Thyroid gland (tissue), 4 donors: ENCODE data around the gene OBSL1. TPM values are rescaled to one million over a fixed set of nuclear protein-coding genes. Genes with fewer than 3 reads are reported as not detected.
A peak's percentile ranks its signal among the peaks of the same experiment; 100 is the strongest.

Experiments used
- DNase-seq, 2 donors: peaks; one replicate each; pipeline ENCODE4 v3.0.0-alpha.2; 2019
- H3K27ac ChIP-seq, 3 donors: fragments of 200-600 bp; sonication (generic); 1 replicate in 2 of 3; 2 replicates in 1 of 3; pipeline ENCODE4 v1.5.1; 2016 to 2019; ENCODE audit warnings: mild to moderate bottlenecking in 1 of 3, moderate library complexity in 1 of 3
- H3K27me3 ChIP-seq: fragments of 200-600 bp; sonication (generic); one replicate; pipeline ENCODE4 v1.5.1; 2019
- H3K36me3 ChIP-seq, 2 donors: fragments of 200-600 bp; sonication (generic); one replicate each; pipeline ENCODE4 v1.5.1; 2016 to 2019
- H3K4me1 ChIP-seq, 2 donors: fragments of 200-600 bp; sonication (generic); one replicate each; pipeline ENCODE4 v1.5.1; 2017 to 2019
- H3K4me3 ChIP-seq, 3 donors: fragments of 200-600 bp; sonication (generic); replicated peaks in 1 of 3; 1 replicate in 2 of 3; 2 replicates in 1 of 3; pipeline ENCODE4 v1.5.1; 2016; ENCODE audit warnings: mild to moderate bottlenecking in 1 of 3
- H3K9me3 ChIP-seq: fragments of 200-600 bp; sonication (generic); one replicate; pipeline ENCODE4 v1.5.1; 2017
- CTCF ChIP-seq, 6 experiments: fragments of 200-600 bp in 3 of 6; fragments of 450-650 bp in 3 of 6; sonication (generic) in 3 of 6; IDR thresholded peaks; one replicate each; pipeline ENCODE4 v1.5.1; 2016 to 2019; ENCODE audit warnings: antibody characterized with exemption in 6 of 6, mild to moderate bottlenecking in 2 of 6, inconsistent platforms in 1 of 6, moderate library complexity in 1 of 6
- POLR2A ChIP-seq, 2 donors: fragments of 450-650 bp; IDR thresholded peaks; one replicate each; pipeline ENCODE4 v1.6.1; 2017; ENCODE audit warnings: antibody characterized with exemption in 2 of 2, mild to moderate bottlenecking in 2 of 2, moderate library complexity in 1 of 2
- WGBS, 2 donors: methylation state at CpG; one replicate each; pipeline ENCODE4 v1.1.5; 2017; 5-methylcytosine and 5-hydroxymethylcytosine counted together
- intact Hi-C: fragments of 100-400 bp; cut with DNase I; formaldehyde crosslinking; loops from one replicate; pipeline ENCODE4 v1.15.1; 2023
- total RNA-seq, 4 donors: library from RNA; depleted of rRNA; stranded (reverse); fragments of >200 nt; gene quantifications; one replicate each; pipeline ENCODE4 v1.2.3, GENCODE V29; 2016

Gene OBSL1
- total RNA-seq, 4 donors from 2014 or later: 142 to 200 (median 170) TPM

- intact Hi-C loops: no loop called here
- H3K27me3 ChIP-seq: no peaks in the 10 kb centered on the region
- no peaks in the 10 kb centered on the region for H3K9me3 ChIP-seq
- DNase-seq: peak; percentile 88 to 89
- 54 to 78% methylated on average over 14 to 19 of the region's 22 CpGs for WGBS, 2 donors
- peak overlapping the region; percentile 83 to 87 (median 86) for H3K27ac ChIP-seq
- no peaks in the 10 kb centered on the region for H3K36me3 ChIP-seq
- no peak for TF ChIP-seq CTCF (IDR thresholded peaks at IDR 0.05)
- peak in 1 of 2 donors; percentile 64 for TF ChIP-seq POLR2A (IDR thresholded peaks at IDR 0.05)
- no peak overlapping the region for H3K4me3 ChIP-seq
- peaks cover 56 to 71% of the 10 kb centered on the region in 2 donors for H3K4me1 ChIP-seq
Observed at GRCh38 chr2:219574484-219575311, 3.4 kb upstream of the OBSL1 start.

- no peak for TF ChIP-seq CTCF (IDR thresholded peaks at IDR 0.05)
- no peak for TF ChIP-seq POLR2A (IDR thresholded peaks at IDR 0.05)
- DNase-seq: no peak
- intact Hi-C loops: no loop called here
- H3K9me3 ChIP-seq: no peaks in the 10 kb centered on the region
- no peaks in the 10 kb centered on the region for H3K36me3 ChIP-seq
- no peak overlapping the region for H3K4me3 ChIP-seq
- H3K4me1 ChIP-seq: peaks cover 42 to 57% of the 10 kb centered on the region in 2 donors
- no peaks in the 10 kb centered on the region for H3K27me3 ChIP-seq
- WGBS, 2 donors: 84% methylated on average over 5 of the region's 5 CpGs
- H3K27ac ChIP-seq: peak overlapping the region in 1 of 3 donors; percentile 3
Observed at GRCh38 chr2:219573166-219573565, 1.8 kb upstream of the OBSL1 start.

- peaks cover 35 to 50% of the 10 kb centered on the region in 2 donors for H3K4me1 ChIP-seq
- TF ChIP-seq POLR2A (IDR thresholded peaks at IDR 0.05) (no peak), CTCF (IDR thresholded peaks at IDR 0.05) (no peak)
- no peak for DNase-seq
- H3K27ac ChIP-seq: peak within 1 kb of the TSS; percentile 38 to 78 (median 77)
- H3K4me3 ChIP-seq: peak within 1 kb of the TSS; percentile 50 to 77 (median 66)
- intact Hi-C loops: no loop called here
- no peaks in the 10 kb centered on the region for H3K27me3 ChIP-seq
- no peaks in the 10 kb centered on the region for H3K9me3 ChIP-seq
- no peaks in the 10 kb centered on the region for H3K36me3 ChIP-seq
- WGBS, 2 donors: 86 to 89% methylated on average over 12 to 13 of the region's 13 CpGs
Observed at GRCh38 chr2:219572237-219573001, 1.1 kb upstream of the OBSL1 start, which contains the start of gene INHA. Gene INHA, plus strand, starts transcription at chr2:219572310. Its CDS starts 65 bp downstream, at chr2:219572375.

GRCh38 chr2:219570924-219571310 is 422 bp downstream of the OBSL1 start:
- peak overlapping the region; percentile 50 to 77 (median 66) for H3K4me3 ChIP-seq
- peak overlapping the region; percentile 38 to 78 (median 77) for H3K27ac ChIP-seq
- peaks cover 25 to 37% of the 10 kb centered on the region in 2 donors for H3K4me1 ChIP-seq
- DNase-seq: peak in 1 of 2 donors; percentile 34
- TF ChIP-seq POLR2A (IDR thresholded peaks at IDR 0.05) (no peak), CTCF (IDR thresholded peaks at IDR 0.05) (no peak)
- peaks cover 0 to 2% of the 10 kb centered on the region in 2 donors for H3K36me3 ChIP-seq
- no peaks in the 10 kb centered on the region for H3K9me3 ChIP-seq
- H3K27me3 ChIP-seq: no peaks in the 10 kb centered on the region
- no CpG with 5 or more reads among the region's 55 CpGs for WGBS, 2 donors
- intact Hi-C loops: no loop called here
